GM19438 (cell line): ENCODE measurements around the gene NELFCD.

Source experiments
- ATAC-seq: cut with Tn5 transposase; IDR thresholded peaks from one replicate; pipeline ENCODE4 v1.9.1; 2021; ENCODE audit warnings: low read depth; ENCODE audit not compliant: unreplicated experiment

Gene NELFCD

GRCh38 chr20:58993332-58994248 lies 12.5 kb downstream of the NELFCD start:
- no peak for ATAC-seq

GRCh38 chr20:58994390-58995159 lies 13.5 kb downstream of the NELFCD start:
- ATAC-seq, result no peak

- ATAC-seq, result no peak
These were observed 14.6 kb downstream of the NELFCD start for GRCh38 chr20:58995461-58996225.

GRCh38 chr20:58996226-58996611 lies 15.2 kb downstream of the NELFCD start:
- ATAC-seq, result no peak

GRCh38 chr20:58997141-58997770 lies 16.2 kb downstream of the NELFCD start:
- no peak for ATAC-seq

GRCh38 chr20:58998656-58999055 lies 17.6 kb downstream of the NELFCD start:
- ATAC-seq, result no peak

- no peak for ATAC-seq
These were observed 19.3 kb downstream of the NELFCD start for GRCh38 chr20:59000326-59000725.

GRCh38 chr20:59001068-59001448 lies 20.0 kb downstream of the NELFCD start:
- no peak for ATAC-seq

- ATAC-seq, result no peak
These were observed 20.6 kb downstream of the NELFCD start for GRCh38 chr20:59001449-59002171.

GRCh38 chr20:59002388-59002787 lies 21.3 kb downstream of the NELFCD start:
- no peak for ATAC-seq

- ATAC-seq, result no peak
These were observed 21.9 kb downstream of the NELFCD start for GRCh38 chr20:59002874-59003399.

- ATAC-seq, result no peak
These were observed 22.9 kb downstream of the NELFCD start for GRCh38 chr20:59003836-59004492.

GRCh38 chr20:59004493-59004762 lies 23.4 kb downstream of the NELFCD start:
- ATAC-seq, result no peak

- peak; percentile 49 for ATAC-seq
These were observed 23.9 kb downstream of the NELFCD start for GRCh38 chr20:59004763-59005522.

- no peak for ATAC-seq
These were observed 24.6 kb downstream of the NELFCD start for GRCh38 chr20:59005523-59006166.

GRCh38 chr20:59006167-59006863 lies 25.3 kb downstream of the NELFCD start:
- no peak for ATAC-seq

GRCh38 chr20:59006864-59007664 lies 26.0 kb downstream of the NELFCD start, which contains the start of gene CTSZ:
Gene CTSZ (minus strand): TSS chr20:59007254. CDS start chr20:59007128, 126 bp downstream.
- no peak for ATAC-seq
